Measurements from ENCODE around the gene MRS2. TPM values are rescaled to one million over a fixed set of nuclear protein-coding genes. Genes with fewer than 3 reads are reported as not detected.

MRS2 gene
- total RNA-seq, 6 experiments from 2014 or later: 11.1 to 16.4 (median 13.1) TPM

- Histone ChIP-seq H3K27me3 (no peaks in the 10 kb centered on the region), H3K4me1 (peaks cover 0 to 8% (median 0%) of the 10 kb centered on the region in 4 donors), H3K4me3 (no peak overlapping the region), H3K27ac (no peak overlapping the region), H3K9me3 (no peaks in the 10 kb centered on the region), H3K36me3 (no peaks in the 10 kb centered on the region)
- no peak for DNase-seq
- intact Hi-C loops (cut with DNase I): loop anchor here (5.0 to 10.0 kb wide), 2 partner anchors 96 to 104 kb away; no protein-coding TSS in a partner anchor
- WGBS (ENCODE audit: insufficient coverage, low coverage, low lambda C conversion rate, missing lambda C conversion rate): 57% methylated on average over 2 of the region's 2 CpGs
- TF ChIP-seq POLR2A (IDR thresholded peaks at IDR 0.05): no peak
- TF ChIP-seq, protein P1, sequence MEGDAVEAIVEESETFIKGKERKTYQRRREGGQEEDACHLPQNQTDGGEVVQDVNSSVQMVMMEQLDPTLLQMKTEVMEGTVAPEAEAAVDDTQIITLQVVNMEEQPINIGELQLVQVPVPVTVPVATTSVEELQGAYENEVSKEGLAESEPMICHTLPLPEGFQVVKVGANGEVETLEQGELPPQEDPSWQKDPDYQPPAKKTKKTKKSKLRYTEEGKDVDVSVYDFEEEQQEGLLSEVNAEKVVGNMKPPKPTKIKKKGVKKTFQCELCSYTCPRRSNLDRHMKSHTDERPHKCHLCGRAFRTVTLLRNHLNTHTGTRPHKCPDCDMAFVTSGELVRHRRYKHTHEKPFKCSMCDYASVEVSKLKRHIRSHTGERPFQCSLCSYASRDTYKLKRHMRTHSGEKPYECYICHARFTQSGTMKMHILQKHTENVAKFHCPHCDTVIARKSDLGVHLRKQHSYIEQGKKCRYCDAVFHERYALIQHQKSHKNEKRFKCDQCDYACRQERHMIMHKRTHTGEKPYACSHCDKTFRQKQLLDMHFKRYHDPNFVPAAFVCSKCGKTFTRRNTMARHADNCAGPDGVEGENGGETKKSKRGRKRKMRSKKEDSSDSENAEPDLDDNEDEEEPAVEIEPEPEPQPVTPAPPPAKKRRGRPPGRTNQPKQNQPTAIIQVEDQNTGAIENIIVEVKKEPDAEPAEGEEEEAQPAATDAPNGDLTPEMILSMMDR (IDR thresholded peaks at IDR 0.05): no peak
- no peak for ATAC-seq
These were observed 11.5 kb upstream of the MRS2 start for GRCh38 chr6:24391208-24391607.

DNA sequence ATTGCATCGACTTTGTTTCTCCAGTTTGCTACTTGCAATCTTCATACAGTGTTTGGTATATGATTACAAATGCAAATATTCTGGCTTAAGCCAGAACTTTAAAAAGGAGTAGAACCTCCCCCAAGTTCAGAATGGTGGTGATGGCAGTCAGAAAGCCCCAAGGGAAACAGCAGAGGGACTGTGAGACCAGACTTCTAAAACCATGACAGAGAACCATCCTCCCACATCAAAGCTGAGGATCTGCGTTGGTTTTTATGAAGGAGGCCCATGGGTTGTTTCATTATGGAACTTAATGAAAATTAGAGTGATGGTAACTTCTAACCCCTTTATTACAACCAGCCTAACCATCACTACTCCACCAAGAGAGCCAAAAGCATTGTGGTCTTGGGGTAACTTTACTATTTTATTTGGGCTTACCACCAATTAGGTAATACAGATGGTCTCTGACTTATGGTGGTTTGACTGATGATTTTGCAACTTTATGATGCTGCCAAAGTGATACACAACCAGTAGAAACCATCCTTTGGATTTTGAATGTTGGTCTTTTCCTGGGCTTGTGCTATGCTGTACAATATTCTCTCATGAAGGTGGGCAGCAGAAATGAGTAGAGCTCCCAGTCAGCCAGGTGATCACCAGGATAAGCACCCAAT lies 10.9 kb upstream of the MRS2 start:
- intact Hi-C loops (cut with DNase I): loop anchor here (5.0 to 10.0 kb wide), 2 partner anchors 97 to 105 kb away; no protein-coding TSS in a partner anchor
- Histone ChIP-seq H3K36me3 (no peaks in the 10 kb centered on the region), H3K27me3 (no peaks in the 10 kb centered on the region), H3K27ac (no peak overlapping the region), H3K9me3 (no peaks in the 10 kb centered on the region), H3K4me3 (no peak overlapping the region), H3K4me1 (peaks cover 0 to 8% (median 0%) of the 10 kb centered on the region in 4 donors)
- DNase-seq (no peak), ATAC-seq (no peak)
- TF ChIP-seq POLR2A (IDR thresholded peaks at IDR 0.05): no peak
- TF ChIP-seq, protein P1 (IDR thresholded peaks at IDR 0.05): no peak
- WGBS (ENCODE audit: insufficient coverage, low coverage, low lambda C conversion rate, missing lambda C conversion rate): 77% methylated on average over 2 of the region's 2 CpGs

DNA sequence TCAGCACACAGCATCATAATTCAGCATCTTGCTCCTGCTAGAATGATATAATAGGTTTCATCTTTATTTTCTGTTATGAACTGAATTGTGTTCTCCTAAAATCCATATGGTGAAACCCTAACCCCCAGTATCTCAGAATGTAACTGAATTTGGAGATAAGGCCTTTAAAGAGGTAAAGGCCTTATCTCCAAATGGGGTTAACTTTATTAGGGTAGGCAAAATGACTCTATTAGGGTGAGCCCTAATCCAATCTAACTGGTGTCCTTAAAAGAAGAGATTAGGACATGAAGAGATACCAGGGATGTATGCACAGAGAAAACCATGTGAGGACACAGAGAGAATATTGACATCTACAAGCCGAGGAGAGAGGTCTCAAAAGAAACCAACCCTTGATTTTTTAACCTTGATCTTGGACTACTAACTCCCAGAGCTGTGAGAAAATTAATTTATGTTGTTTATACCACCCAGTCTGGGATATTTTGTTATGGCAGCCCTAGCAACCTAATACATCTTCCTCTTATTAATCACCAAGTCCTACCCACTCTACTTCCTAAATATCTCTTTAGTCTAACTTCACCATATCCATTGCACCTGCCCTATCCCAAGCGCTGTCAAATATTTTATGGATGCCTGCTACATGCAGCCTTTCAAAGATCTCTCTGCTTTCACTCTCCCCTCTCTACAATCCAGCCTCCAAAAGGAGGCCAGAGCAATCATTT lies 8.5 kb upstream of the MRS2 start:
- no peaks in the 10 kb centered on the region for H3K9me3 ChIP-seq
- ATAC-seq: no peak
- no peak overlapping the region for H3K27ac ChIP-seq
- 79% methylated on average over 2 of the region's 2 CpGs for WGBS (ENCODE audit: insufficient coverage, low coverage, low lambda C conversion rate, missing lambda C conversion rate)
- DNase-seq: no peak
- intact Hi-C loops (cut with DNase I): loop anchor here (5.0 to 10.0 kb wide), 2 partner anchors 99 to 107 kb away; no protein-coding TSS in a partner anchor
- no peak overlapping the region for H3K4me3 ChIP-seq
- no peaks in the 10 kb centered on the region for H3K27me3 ChIP-seq
- TF ChIP-seq, protein P1 (IDR thresholded peaks at IDR 0.05): no peak
- no peak for TF ChIP-seq POLR2A (IDR thresholded peaks at IDR 0.05)
- no peaks in the 10 kb centered on the region for H3K36me3 ChIP-seq
- H3K4me1 ChIP-seq: no peaks in the 10 kb centered on the region

DNA sequence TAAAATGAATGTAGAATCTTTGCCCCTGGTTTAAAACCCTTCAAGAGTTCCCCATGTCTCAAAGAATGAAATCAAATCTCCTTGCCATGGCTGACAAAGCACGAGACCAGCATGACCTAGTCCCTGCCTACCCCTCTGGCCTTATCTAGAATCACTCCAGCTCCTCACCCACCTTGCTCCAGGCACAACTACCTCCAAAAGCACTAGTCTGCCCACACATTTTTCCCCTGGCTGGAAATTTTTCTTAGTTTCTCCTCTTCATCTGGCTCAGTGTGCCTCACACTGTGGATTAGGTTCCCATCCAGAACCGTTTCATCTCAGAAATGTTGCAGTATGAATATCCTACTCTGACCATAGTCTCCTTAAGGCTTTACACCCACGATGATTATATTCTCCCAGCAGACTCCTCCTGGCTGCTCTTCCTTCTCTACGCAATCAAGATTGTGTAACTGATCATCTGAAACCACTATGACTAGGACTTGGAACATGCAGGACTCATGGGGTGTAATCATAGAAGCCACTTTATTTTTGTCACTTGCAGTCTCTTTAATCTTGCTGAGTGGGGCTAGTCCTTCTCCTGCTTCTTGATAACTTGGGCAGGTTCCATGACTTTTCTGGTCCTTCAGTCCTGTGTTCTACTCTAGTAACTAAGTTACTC lies 7.8 kb upstream of the MRS2 start:
- DNase-seq (no peak), ATAC-seq (peak in 1 of 4 donors; percentile 42)
- no peaks in the 10 kb centered on the region for H3K36me3 ChIP-seq
- no peak overlapping the region for H3K27ac ChIP-seq
- intact Hi-C loops (cut with DNase I): loop anchor here (5.0 to 10.0 kb wide), 2 partner anchors 100 to 108 kb away; no protein-coding TSS in a partner anchor
- no peak overlapping the region for H3K4me3 ChIP-seq
- H3K4me1 ChIP-seq: no peaks in the 10 kb centered on the region
- no peaks in the 10 kb centered on the region for H3K9me3 ChIP-seq
- no peaks in the 10 kb centered on the region for H3K27me3 ChIP-seq
- 50% methylated on average over 4 of the region's 4 CpGs for WGBS (ENCODE audit: insufficient coverage, low coverage, low lambda C conversion rate, missing lambda C conversion rate)
- TF ChIP-seq, protein P1 (IDR thresholded peaks at IDR 0.05): no peak
- no peak for TF ChIP-seq POLR2A (IDR thresholded peaks at IDR 0.05)

All from right lobe of liver (tissue), 6 donors.